NCI-H1417 (cell line): ENCODE measurements around the gene FAM167B.

Experiments
- DNase-seq, 3 experiments: peaks; one replicate each; lab custom pipeline; 2025; lab: John Stamatoyannopoulos, UW

FAM167B gene

DNA sequence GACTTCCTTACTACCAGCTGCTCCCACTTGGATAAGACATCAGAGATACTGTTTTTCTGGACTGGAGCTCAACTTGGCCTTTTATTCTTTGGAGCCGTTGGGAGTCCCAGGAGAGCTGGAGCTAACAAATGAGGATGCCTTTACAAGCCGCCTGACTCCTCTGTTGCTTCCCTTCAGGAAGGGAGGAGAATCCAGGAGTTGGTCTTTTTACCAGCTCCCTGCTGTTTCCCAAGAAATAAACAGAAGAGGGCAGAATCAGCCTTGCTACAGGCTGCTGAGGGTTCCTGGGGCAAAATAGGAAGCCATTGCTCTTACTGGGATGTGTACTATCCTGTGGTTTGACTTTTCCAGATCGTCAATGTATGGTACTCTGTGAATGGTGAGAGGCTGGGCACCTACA is 23.3 kb upstream of the FAM167B start:
- DNase-seq, result no peak

DNA sequence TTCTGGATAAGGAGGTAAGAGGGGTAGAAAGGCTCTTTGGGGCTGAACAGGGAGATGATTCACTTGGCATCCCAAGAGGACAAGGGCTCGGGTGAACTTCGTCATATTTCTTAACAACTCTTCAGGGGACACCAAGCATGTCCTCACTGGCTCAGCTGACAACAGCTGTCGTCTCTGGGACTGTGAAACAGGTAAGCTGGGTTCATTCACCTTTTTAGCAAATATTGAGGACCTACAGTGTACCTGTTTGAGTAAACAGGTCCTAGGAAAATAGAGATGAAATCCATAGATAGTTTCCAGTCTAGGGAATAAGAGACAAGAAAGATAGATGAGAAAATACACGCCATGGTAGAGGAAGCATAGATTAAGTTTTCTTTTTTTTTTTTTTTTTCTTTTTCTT is 22.7 kb upstream of the FAM167B start:
- no peak for DNase-seq

DNA sequence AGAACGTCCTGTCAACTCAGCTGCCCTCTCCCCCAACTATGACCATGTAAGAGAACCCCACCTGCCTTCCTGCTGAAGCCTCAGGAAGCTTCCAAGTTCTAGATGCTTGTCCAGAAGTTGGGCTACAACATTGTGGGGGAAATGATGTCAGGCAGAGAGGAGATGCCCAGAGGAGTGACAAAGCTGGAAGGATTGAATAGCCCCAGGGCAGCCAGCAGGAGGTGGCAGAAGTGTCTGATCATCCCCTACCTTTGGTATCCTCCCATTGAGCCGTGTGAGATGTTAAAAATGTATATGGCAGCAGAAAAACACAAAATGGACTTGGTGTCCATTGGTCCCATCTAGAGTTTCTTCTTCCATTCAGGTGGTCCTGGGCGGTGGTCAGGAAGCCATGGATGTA is 18.3 kb upstream of the FAM167B start:
- DNase-seq, result no peak

DNA sequence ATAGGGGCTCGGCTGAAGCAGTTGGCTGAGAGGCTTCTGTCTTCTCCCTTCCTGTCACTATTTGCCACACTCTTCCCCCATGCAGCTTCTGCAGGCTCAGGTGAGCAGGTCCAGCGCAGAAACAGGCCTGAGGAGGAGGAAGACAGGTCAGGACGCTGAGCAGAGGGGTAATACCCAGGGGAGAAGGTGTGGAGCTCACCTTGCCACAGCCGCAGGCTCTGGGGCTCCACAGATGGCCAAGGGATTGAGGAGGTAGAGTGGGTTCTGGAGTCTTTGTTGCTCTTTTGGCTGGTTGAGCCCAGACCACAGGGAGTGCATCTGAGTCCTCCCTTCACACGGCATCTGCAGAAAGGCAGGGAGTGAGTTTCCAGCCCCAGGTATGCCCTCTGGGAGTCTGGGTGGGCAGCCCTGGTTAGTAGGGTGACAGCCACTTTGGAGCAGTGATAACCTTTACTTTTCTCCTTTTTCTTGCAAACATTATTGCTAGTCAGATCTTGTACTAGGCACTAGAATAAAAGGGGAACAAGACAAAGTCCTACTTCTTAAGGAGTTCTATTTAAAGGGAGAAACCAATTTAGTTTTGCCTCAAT is 15.1 kb upstream of the FAM167B start:
- no peak for DNase-seq

DNA sequence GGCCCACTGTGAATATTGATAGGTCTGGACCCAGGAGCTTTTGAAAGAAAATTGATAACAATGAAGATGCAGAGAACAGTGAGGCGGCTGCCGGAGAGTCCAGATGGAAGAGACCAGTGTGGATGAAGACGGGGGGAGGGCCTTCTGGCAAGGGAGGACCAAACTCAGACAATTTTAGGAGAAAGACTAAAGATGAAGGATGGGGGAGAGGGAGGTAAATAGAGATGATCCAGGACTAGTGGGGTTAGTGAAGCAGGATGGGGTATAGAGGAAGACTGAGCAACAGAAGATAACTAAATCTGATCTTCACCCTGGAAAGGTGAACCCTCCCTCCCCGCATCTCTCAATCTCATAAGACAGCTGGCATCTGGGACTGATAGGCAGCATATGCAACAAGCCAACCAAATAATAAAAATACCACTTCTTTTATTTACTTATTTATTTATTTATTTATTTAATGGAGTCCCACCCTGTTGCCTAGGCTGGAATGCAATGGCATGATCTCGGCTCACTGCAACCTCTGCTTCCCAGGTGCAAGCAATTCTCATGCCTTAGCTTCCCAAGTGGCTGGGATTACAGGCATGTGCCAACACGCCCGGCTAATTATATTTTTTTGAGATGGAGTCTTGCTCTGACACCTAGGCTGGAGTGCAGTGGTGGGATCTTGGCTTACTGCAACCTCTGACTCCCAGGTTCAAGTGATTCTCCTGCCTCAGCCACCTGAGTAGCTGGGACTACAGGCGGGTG is 14.3 kb upstream of the FAM167B start:
- DNase-seq, result peak in 2 of 3 experiments; percentile 20 to 54

DNA sequence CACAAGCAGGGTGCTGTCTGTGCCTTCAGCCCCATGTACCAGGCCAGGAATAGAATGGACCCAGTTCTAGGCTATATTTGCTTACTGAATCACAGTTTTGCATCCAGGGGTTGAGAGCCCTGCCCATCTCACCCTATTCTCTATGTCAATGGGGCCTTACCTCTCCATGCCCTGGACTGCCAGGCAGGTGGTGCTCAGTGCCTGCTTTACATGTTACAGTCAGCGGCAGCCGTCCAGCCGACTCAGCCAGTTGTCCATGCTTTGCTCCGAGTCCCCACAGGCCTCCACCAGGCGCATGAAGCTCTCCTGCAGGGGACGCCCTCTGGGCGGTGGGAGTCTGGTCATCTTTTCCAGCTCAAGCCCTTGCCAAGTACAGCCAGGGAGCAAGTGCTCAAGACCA is 12.2 kb upstream of the FAM167B start:
- no peak for DNase-seq

DNA sequence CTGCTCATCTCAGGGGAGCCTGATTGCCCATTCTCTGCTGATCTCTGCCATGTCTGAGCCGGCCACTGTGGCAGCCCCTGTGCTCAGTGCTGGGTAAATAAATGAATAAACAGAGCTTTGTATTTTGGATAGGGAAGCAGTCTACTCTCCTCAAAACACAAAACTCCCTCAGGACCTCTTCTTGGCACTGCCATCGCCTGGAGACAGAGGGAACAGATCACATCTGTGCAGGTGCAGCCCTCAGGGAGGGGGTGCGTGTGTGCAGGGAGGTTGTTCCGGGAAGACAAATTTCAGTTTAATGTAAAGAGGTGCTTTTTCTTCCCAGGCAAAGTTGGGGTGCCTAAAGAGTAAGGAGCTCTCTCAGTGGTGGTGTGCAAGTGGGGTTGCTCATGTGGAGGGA is 7.7 kb upstream of the FAM167B start:
- peak; percentile 62 to 80 (median 74) for DNase-seq

DNA sequence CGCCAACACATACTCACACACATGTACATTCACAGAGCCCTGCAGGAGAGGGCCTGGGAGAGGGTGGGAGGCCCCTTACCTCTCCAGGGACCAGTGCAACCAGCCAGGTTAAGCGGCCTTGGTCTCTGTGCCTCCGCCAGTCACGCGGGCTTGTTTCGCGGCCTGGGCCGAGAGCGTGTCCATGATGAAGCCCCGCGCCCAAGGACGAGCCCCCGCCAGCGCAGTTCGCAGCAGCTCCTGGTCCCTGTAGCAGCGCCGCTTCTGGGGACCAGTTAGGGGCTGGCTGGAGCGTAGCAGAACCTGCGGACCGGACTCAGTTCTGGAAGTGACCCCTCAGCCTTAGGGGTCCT is 7.3 kb upstream of the FAM167B start:
- DNase-seq, result peak; percentile 60 to 85 (median 84)

DNA sequence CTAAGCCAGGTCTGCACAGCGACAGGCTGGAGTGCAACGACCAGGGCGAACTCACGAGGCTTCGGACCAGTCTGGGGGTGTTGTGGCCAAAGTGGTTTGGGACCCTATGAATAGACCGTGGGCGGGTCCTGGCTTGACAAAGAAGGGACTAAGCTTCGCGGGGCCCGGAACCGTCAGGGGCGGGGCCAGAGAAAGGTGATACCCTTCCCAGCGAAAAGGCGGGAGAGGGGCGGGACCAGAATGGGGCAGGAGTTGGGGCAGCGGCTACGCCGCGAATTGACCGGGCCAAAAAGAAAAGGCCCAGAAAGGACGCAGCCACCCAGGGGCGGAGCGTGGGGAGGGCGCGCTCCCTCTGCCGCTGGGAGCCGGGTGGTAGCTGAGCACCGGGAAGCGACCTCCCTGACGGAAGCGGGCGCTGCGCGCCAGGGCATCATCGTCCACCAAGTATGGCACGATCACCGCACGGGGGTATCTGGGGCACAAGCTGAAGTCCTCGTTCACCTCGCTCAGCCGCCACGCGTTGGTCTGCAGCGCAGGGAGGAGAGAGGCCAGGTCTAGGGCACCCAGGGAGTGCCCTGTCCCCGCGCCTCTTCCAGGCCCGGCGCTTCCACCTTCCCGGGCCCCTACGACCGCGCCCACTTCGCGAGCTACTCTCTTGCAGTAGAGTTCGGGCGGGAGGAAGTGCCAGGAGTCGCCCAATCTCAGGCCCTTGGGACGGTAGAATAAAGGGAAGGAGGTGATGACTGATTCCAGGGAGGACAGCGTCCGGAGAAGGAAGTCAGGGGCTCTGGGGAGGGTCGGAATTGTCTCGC is 6.7 kb upstream of the FAM167B start:
- DNase-seq, result peak; percentile 86 to 92 (median 92)

DNA sequence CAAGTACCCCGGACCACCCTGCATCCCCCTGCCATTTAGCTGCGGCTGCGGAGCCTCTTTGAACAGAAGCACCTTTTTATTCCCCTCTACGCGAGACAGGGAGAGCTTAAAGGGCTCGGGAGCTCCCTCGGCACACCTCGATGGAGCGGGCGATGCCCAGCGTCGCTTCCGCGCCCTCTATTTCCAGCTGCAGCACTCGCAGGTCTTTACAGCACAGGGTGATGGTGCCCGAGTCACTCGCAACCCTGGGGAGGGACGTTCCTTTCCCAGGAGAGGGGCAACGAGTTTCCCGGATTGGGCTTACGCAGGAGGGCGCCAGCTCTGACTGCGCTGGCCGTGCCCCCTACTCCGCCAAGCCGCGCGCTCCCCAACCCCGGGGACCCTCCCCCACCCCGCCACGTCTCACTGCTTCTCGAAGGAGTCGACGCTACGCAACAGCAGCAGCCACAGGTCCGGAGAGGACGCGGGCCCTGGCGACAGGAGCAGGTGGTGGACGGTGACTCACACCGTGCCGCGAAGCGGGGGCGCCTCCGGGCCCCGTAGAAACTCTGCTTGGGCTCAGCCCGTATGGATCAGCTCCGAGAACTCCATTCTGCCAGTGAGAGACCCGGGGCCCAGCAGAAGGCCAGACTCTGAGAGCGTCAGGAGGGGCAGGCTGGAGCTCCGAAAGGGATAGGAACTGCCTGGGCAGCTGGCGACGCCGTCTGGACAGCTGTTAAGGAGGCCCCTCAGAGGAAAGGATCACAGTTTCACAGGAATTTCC is 5.8 kb upstream of the FAM167B start:
- peak; percentile 75 to 87 (median 82) for DNase-seq

DNA sequence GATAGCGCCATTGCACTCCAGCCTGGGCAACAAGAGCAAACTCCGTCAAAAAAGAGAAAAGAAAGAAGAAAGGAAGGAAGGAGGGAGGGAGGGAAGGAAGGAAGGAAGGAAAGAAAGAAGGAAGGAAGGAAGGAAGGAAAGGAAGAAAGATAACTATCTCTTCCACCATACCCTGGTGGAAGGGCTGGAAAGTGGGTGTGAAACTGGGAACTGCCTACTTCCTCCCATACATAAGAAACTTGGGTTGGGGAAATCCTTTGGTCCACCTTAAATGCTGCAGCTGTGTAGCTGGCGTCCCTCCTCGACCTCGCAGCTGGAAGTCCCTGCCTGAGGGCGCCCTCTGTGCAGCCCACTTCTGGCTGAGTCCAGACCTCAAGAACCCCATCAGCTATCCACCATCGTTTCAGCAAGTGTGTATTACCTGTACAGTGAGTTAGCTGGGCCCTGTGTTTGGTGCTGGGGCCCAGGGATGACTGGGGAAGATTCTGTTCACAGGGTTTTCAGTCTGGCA is 4.6 kb upstream of the FAM167B start:
- peak in 1 of 3 experiments; percentile 28 for DNase-seq

DNA sequence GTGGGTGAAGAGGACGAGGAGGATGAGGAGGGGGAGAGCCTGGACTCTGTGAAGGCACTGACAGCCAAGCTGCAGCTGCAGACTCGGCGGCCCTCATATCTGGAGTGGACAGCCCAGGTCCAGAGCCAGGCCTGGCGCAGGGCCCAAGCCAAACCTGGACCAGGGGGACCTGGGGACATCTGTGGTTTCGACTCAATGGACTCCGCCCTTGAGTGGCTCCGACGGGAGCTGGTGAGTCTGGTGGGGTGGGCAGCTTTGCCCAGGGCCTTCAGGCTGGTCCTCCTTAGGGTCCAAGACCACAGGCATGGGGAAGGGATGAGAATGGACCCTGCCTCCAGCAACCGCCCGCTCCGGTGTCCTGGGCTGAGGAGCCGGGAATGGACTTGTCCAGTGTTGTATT is 430 bp downstream of the FAM167B start:
- DNase-seq, result no peak

DNA sequence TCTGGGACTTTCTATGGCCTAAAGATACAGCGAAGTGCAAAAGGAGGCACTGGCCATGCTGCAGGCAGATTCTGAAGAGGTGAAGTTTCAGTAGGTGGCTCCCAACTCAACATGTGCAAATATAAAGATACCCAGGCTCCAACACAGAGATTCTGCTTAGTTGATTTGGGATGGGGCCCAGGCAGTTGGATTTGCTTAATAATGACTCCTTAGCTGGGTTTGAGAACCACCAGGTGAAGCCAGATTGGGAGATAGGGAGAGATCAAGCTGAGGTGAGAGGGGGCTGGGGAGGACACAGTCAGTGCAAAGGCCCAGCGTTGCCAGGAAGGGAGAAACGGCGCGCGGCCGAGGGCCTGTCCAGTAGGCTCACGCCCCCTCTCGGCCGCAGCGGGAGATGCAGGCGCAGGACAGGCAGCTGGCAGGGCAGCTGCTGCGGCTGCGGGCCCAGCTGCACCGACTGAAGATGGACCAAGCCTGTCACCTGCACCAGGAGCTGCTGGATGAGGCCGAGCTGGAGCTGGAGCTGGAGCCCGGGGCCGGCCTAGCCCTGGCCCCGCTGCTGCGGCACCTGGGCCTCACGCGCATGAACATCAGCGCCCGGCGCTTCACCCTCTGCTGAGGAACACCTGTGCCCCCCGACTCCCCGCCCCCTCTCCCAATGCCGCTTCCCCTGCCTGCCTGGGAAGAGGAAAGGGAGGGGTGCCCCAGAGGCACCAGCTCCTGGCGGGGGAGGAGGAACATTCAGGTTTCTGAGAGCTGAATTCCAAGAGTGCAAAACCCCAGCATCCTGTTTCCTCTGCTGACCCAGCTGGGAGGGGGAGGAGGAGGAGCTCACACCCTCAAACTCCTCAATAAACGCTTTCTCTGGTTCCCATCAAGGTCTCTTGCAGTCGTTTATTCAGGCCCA is 1.2 kb downstream of the FAM167B start:
- peak; percentile 77 to 88 (median 77) for DNase-seq

DNA sequence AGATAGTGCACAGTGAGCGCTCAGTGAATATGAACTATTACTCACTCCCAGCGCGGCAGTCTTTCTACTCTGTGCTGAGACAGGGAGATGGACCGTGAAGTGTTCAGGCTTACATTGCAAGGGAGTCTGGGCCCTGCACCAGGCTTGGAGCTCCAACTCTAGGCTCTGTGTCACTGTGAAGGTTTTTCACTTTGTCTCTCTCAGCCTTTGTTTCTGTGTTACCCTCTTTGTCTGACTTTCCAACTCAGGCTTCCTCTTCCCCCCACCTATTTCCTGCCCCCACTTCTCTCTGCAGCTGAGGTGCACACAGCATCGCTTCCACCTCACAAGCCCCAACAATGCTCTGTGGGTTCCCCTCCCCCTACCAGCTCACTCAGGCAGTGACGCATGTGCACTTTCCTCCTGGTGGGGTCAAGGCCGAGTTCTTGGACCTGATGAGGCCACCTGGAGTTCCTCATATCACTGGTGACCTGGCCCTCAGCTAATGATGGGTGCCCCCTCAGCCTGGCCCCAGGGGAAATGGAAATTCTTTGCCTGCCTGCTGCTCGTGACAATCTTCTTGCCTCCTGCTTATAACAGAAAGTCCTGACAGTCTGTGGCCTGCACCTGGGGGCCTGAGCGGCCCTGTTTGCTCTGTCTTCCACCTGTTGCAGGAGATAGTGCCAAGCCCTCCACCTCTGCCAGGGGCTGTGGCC is 3.0 kb downstream of the FAM167B start:
- DNase-seq, result peak in 1 of 3 experiments; percentile 11

DNA sequence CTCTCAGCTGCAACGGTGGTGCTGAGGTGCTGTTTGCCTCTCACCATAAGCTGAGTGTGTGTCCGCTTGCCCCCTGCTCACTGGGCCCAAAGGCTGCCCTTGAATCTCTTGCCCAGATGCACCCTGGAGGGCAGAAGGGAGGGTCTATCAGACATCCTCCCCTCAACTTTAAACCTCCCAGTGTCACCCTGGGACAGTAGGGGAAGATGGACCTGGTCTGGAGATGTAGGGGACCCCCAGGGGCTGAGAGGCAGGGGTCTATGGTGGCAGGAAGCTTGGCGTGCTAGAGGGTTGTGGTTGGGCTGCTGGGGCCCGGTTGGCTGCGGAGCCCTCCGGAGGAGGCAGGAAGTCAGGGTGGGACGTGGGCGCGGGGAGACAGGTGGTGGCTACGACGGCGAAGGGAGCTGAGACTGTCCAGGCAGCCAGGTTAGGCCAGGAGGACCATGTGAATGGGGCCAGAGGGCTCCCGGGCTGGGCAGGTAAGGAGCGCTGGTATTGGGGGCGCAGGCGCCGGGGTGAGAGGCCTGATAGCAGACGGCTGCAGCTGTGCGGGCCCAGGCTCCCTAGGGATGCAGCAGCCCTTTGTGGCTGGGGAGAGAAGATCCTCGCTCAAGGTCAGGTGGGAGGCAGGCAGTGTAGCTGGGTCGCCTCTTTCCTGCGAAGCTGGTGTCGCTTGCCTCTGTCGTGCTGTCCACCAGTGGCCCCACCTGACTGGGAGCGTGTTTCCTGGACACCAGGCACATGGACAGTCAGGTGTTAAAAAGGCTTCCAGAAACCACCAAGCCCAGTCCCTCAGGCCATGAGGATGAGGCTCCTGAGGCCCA is 4.1 kb downstream of the FAM167B start, which contains the start of gene LCK:
TSS of gene LCK (plus strand) at position 373 of the 824 bp plus-strand sequence. CDS start 23,065 bp downstream, outside the sequence.
- no peak for DNase-seq

DNA sequence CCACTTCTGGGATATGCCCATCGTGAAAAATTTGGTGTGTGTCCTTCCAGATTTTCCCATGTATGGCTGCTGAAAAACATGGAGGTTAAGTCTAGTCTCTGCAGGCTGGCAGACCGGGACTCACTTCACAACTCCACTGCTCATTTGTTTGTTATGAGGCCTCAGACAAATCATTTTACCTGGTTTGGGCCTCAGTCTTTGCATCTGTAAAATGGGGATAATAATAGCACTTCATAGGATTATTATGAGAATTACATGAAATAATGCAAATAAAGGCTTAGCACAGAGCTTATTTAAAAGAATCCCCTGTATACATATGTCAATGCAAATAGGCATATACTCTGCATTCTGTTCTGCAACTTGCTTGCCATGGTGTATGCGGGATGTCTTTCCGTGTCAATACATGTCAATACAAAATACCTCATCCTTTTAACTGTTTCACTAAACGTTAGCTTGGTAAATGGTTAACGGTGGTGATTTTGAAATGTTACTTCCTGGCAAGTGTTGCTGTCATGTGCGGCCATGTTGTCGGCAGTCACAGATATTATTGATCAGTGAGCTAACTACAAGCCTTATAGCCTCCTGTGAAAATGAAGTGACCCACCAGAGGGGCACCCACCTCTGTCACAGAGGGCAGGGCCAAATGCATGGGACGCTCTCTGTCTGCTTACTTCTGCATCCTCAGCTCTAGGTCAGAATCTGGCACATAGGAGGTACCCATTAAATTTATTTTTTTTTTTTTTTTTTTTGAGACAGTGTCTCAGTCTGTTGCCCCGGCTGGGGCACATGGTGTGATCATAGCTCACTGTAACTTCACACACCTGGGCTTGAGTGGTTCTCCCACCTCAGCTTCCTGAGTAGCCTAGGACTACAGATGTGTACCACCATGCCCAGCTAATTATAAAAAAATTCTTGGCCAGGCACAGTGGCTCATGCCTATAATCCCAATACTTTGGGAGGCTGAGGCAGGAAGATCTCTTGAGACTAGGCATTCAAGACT is 8.3 kb downstream of the FAM167B start:
- DNase-seq, result no peak

DNA sequence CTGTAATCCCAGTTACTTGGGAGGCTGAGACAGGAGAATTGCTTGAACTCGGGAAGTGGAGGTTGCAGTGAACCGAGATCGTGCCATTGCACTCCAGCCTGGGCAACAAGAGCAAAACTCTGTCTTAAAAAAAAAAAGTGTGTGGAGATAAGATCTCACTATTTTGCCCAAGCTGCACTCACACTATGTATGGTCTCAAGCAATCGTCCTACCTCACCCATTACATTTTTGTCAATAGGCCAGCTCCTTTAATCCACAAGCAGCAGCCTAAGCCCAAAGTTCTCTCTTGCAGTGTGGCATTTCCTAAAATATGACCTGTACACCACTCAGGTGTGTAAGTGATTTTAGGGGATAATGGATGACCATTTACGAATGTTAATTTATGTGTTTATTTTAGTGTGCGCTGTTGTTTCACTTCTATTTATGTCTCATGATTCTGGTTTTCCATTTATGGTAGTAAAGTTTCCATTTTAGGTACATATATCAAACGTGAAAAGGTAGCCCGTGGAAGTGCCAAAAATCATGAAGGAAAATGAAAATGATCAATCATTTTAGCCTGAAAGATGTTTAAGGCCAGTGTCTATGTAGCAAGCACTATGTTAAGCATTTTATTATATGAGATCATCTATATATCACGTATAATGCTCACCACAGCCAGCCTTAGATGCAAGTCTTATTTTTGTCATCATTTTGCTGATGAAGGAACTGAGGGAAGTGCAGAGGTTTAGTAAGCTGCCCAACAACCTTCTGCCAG is 9.6 kb downstream of the FAM167B start:
- DNase-seq, result no peak

DNA sequence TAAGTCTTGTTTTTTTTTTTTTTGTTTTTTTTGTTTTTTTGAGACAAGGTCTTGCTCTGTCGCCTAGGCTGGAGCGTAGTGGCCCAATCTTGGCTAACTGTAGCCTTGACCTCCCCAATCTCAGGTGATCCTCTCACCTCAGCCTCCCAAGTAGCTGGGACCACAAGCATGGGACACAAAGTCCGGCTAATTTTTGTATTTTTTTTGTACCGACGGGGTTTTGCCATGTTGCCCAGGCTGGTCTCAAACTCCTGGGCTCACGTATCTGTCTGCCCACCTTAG is 10.1 kb downstream of the FAM167B start:
- DNase-seq, result no peak
